Lung (tissue), 12 donors: Measurements from ENCODE around the gene NOS3. TPM values are rescaled to one million over a fixed set of nuclear protein-coding genes. Genes with fewer than 3 reads are reported as not detected.

Experiments
- ATAC-seq: fragments of 200-7000 bp; cut with Tn5 transposase; one replicate; pipeline ENCODE4 v1.9.1; 2020; ENCODE audit warnings: moderate number of reproducible peaks; ENCODE audit not compliant: insufficient read depth, low FRiP score
- DNase-seq, 3 donors: peaks; one replicate each; pipeline ENCODE4 v3.0.0-alpha.2; 2013 to 2017
- H3K27ac ChIP-seq, 2 donors: one replicate each; pipeline ENCODE4 v1.5.1; 2013; ENCODE audit warnings: mild to moderate bottlenecking in 2 of 2, moderate library complexity in 2 of 2, control low read depth in 1 of 2, inconsistent platforms in 1 of 2, low read depth in 1 of 2, low read length in 1 of 2
- H3K27me3 ChIP-seq, 3 donors: one replicate each; pipeline ENCODE4 v1.5.1; 2013; ENCODE audit warnings: low read length in 2 of 3; ENCODE audit not compliant: control insufficient read depth in 3 of 3, insufficient read depth in 3 of 3
- H3K36me3 ChIP-seq, 4 donors: one replicate each; pipeline ENCODE4 v1.5.1; 2013; ENCODE audit warnings: low read length in 4 of 4, mild to moderate bottlenecking in 1 of 4, moderate library complexity in 1 of 4; ENCODE audit not compliant: control insufficient read depth in 4 of 4, insufficient read depth in 4 of 4
- H3K4me1 ChIP-seq, 5 donors: one replicate each; pipeline ENCODE4 v1.5.1; 2013; ENCODE audit warnings: low read length in 5 of 5, mild to moderate bottlenecking in 2 of 5, moderate library complexity in 1 of 5; ENCODE audit not compliant: control insufficient read depth in 5 of 5, insufficient read depth in 5 of 5
- H3K4me3 ChIP-seq: one replicate; pipeline ENCODE4 v1.5.1; 2013; ENCODE audit warnings: mild to moderate bottlenecking, control low read depth, moderate library complexity
- H3K9ac ChIP-seq, 2 donors: one replicate each; pipeline ENCODE4 v1.5.1; 2013; ENCODE audit warnings: low read length in 2 of 2, control low read depth in 1 of 2; ENCODE audit not compliant: insufficient read depth in 1 of 2
- H3K9me3 ChIP-seq, 4 donors: one replicate each; pipeline ENCODE4 v1.5.1; 2013; ENCODE audit warnings: low read length in 3 of 4, mild to moderate bottlenecking in 1 of 4, moderate library complexity in 1 of 4; ENCODE audit not compliant: control insufficient read depth in 4 of 4, insufficient read depth in 3 of 4
- CTCF ChIP-seq: IDR thresholded peaks from 2 replicates; pipeline ENCODE4 v1.5.1; 2012; ENCODE audit warnings: mild to moderate bottlenecking; ENCODE audit errors: control extremely low read depth, extremely low read depth
- WGBS, 2 donors: extraction: QIAGEN DNeasy Blood & Tissue Kit; methylation state at CpG; one replicate each; pipeline ENCODE4 v1.1.7; 2013; 5-methylcytosine and 5-hydroxymethylcytosine counted together
- polyA plus RNA-seq, 2 donors: library from polyadenylated mRNA; stranded (reverse); fragments of 200-250 nt; gene quantifications; one replicate each; pipeline ENCODE4 v1.2.1, GENCODE V29; 2013
- total RNA-seq, 2 donors: library from RNA; depleted of rRNA in 1 of 2; stranded (reverse); fragments of >200 nt in 1 of 2; gene quantifications; one replicate each; pipeline ENCODE4 v1.2.1, GENCODE V29; 2014 to 2021
- donor health status: control.
- donor health status: control.
- donor health status: Bipolar disorder and iron deficiency.
- donor health status: healthy.
- donor health status: DM: yes; HTN: yes; CAD: no.

Gene NOS3
- total and polyA plus RNA-seq, 4 donors, result 9.3 to 31.0 (median 11.9) TPM

- DNase-seq (peak in 2 of 3 donors; percentile 42 to 44), ATAC-seq (no peak)
- no peak overlapping the region for H3K4me3 ChIP-seq
- peaks cover 0 to 62% (median 4%) of the 10 kb centered on the region in 5 donors for H3K4me1 ChIP-seq
- 14 to 32% methylated on average over 59 to 74 of the region's 74 CpGs for WGBS, 2 donors
- no peak overlapping the region for H3K9ac ChIP-seq
- TF ChIP-seq CTCF, result no peak
- H3K27ac ChIP-seq, result no peak overlapping the region
- H3K27me3 ChIP-seq, result peaks cover 0 to 9% (median 0%) of the 10 kb centered on the region in 3 donors
- H3K9me3 ChIP-seq, result no peaks in the 10 kb centered on the region
- no peaks in the 10 kb centered on the region for H3K36me3 ChIP-seq
These were observed 32.7 kb upstream of the NOS3 start for GRCh38 chr7:150958062-150958552.

- peaks cover 0 to 65% (median 4%) of the 10 kb centered on the region in 5 donors for H3K4me1 ChIP-seq
- peaks cover 0 to 9% (median 0%) of the 10 kb centered on the region in 3 donors for H3K27me3 ChIP-seq
- H3K27ac ChIP-seq, result no peak overlapping the region
- H3K9me3 ChIP-seq, result no peaks in the 10 kb centered on the region
- DNase-seq (no peak), ATAC-seq (no peak)
- no peak overlapping the region for H3K4me3 ChIP-seq
- no peak for TF ChIP-seq CTCF
- no peak overlapping the region for H3K9ac ChIP-seq
- H3K36me3 ChIP-seq, result no peaks in the 10 kb centered on the region
- WGBS, 2 donors, result 58 to 65% methylated on average over 13 of the region's 13 CpGs
These were observed 32.2 kb upstream of the NOS3 start for GRCh38 chr7:150958597-150958996.

- DNase-seq (no peak), ATAC-seq (no peak)
- H3K9me3 ChIP-seq, result no peaks in the 10 kb centered on the region
- H3K9ac ChIP-seq, result no peak overlapping the region
- no peak overlapping the region for H3K27ac ChIP-seq
- peaks cover 0 to 9% (median 0%) of the 10 kb centered on the region in 3 donors for H3K27me3 ChIP-seq
- H3K4me3 ChIP-seq, result no peak overlapping the region
- no peaks in the 10 kb centered on the region for H3K36me3 ChIP-seq
- TF ChIP-seq CTCF, result no peak
- H3K4me1 ChIP-seq, result peaks cover 0 to 68% (median 4%) of the 10 kb centered on the region in 5 donors
- 79 to 89% methylated on average over 3 of the region's 3 CpGs for WGBS, 2 donors
These were observed 31.7 kb upstream of the NOS3 start for GRCh38 chr7:150959081-150959480.
